Heart right ventricle (tissue), 16 donors: ENCODE measurements around the gene NPBWR2. TPM values are rescaled to one million over a fixed set of nuclear protein-coding genes. Genes with fewer than 3 reads are reported as not detected.

Source experiments
- ATAC-seq, 8 donors: fragments of 200-7000 bp; cut with Tn5 transposase; one replicate each; pipeline ENCODE4 v1.9.1; 2020; ENCODE audit warnings: mild to moderate bottlenecking in 8 of 8, moderate library complexity in 8 of 8, moderate number of reproducible peaks in 1 of 8
- DNase-seq, 2 donors: peaks; one replicate each; pipeline ENCODE4 v3.0.0-alpha.2; 2020
- H3K27ac ChIP-seq, 10 donors: fragments of 200-600 bp; sonication (generic) in 2 of 10; one replicate each; pipeline versions ENCODE4 v1.5.0 to v1.8.0; 2020 to 2022; ENCODE audit warnings: mild to moderate bottlenecking in 3 of 10
- H3K27me3 ChIP-seq, 7 donors: fragments of 200-600 bp; one replicate each; pipeline ENCODE4 v1.8.0; 2021 to 2022; ENCODE audit warnings: mild to moderate bottlenecking in 2 of 7
- H3K36me3 ChIP-seq, 9 donors: fragments of 200-600 bp; sonication (generic) in 1 of 9; one replicate each; pipeline versions ENCODE4 v1.5.0 to v1.8.0; 2020 to 2022; ENCODE audit warnings: mild to moderate bottlenecking in 2 of 9
- H3K4me1 ChIP-seq, 9 donors: fragments of 200-600 bp; sonication (generic) in 1 of 9; one replicate each; pipeline versions ENCODE4 v1.5.0 to v1.8.0; 2020 to 2022; ENCODE audit warnings: mild to moderate bottlenecking in 4 of 9
- H3K4me3 ChIP-seq, 10 donors: fragments of 200-600 bp; sonication (generic) in 2 of 10; one replicate each; pipeline versions ENCODE4 v1.5.0 to v1.8.0; 2020 to 2022; ENCODE audit warnings: mild to moderate bottlenecking in 7 of 10, moderate library complexity in 2 of 10
- H3K9me3 ChIP-seq, 11 donors: fragments of 200-600 bp in 10 of 11; sonication (generic) in 2 of 11; one replicate each; pipeline versions ENCODE4 v1.5.0 to v1.8.0; 2013 to 2022; ENCODE audit warnings: mild to moderate bottlenecking in 2 of 11, control low read depth in 1 of 11, moderate library complexity in 1 of 11
- CTCF ChIP-seq, 9 donors: fragments of 200-600 bp; sonication (generic) in 2 of 9; IDR thresholded peaks; one replicate each; pipeline versions ENCODE4 v1.5.0 to v1.8.0; 2021 to 2022; ENCODE audit warnings: antibody characterized with exemption in 9 of 9, mild to moderate bottlenecking in 5 of 9, moderate library complexity in 1 of 9
- WGBS, 2 donors: extraction: QIAGEN DNeasy Blood & Tissue Kit; methylation state at CpG; one replicate each; pipeline ENCODE4 v1.1.7; 2013; ENCODE audit warnings: inconsistent platforms in 1 of 2; 5-methylcytosine and 5-hydroxymethylcytosine counted together
- intact Hi-C, 10 donors: fragments of 100-400 bp; cut with DNase I; formaldehyde crosslinking; loops; one replicate each; pipeline versions ENCODE4 v1.11.1 to v1.14.2; 2022
- polyA plus RNA-seq, 2 donors: library from polyadenylated mRNA; stranded (reverse); fragments of 200-250 nt; gene quantifications; one replicate each; pipeline ENCODE4 v1.2.3, GENCODE V29; 2013
- total RNA-seq, 10 donors: library from RNA; stranded (reverse); fragmentation: NEBNext Ultra II Directional in 3 of 10; extraction: Animal tissue kit (Norgen Biotek cat#: 25700) in 3 of 10; gene quantifications; one replicate each; pipeline versions ENCODE4 v1.2.1 to v1.2.4, GENCODE V29; 2021 to 2023
- donor health status: Arrhythmogenic right ventricular cardiomyopathy.
- donor health status: ischemic (EF 13 %, LVEDD 7.1; RV severe dilation, severe dysfunction).
- donor health status: healthy with polysubstance abuse.
- donor health status: DM: no; HTN: yes; CAD: no.
- donor health status: DM: no; HTN: no; CAD: no.
- donor health status: ischemic (EF 25% LVEDD 6.9; RV normal size, moderate dysfunction).
- donor health status: ischemic (EF 25% LVEDD 5.7; RV mildly dilated, moderate dysfunction).
- donor health status: healthy.
- donor health status: DM: yes; HTN: yes; CAD: no.
- donor health status: Ischemic cardiomyopathy.
- donor health status: ischemic (EF 35%, LVEDD 5.7; RV mildly dilated, moderate dysfunction).
- donor health status: nonischemic (EF 11% LVEDD 7.7; RV severe dilation, severe dysfunction).
- donor health status: DM: yes; HTN: yes; CAD: no.
- donor health status: PGD.
- donor health status: ischemic (EF 29% LVEDD 5.4; RV normal size, mild dysfunction).
- donor health status: nonischemic (EF 23%, LVEDD 6.1; RV moderate dilation, normal function).

The NPBWR2 gene
- total and polyA plus RNA-seq, 12 donors, result not detected

- H3K27me3 ChIP-seq, result peaks cover 0 to 5% (median 0%) of the 10 kb centered on the region in 7 donors
- H3K36me3 ChIP-seq, result no peaks in the 10 kb centered on the region
- DNase-seq (no peak), ATAC-seq (no peak)
- H3K4me3 ChIP-seq, result no peak overlapping the region
- TF ChIP-seq CTCF (IDR thresholded peaks at IDR 0.05), result no peak
- no peaks in the 10 kb centered on the region for H3K9me3 ChIP-seq
- H3K27ac ChIP-seq, result no peak overlapping the region
- H3K4me1 ChIP-seq, result no peaks in the 10 kb centered on the region
- 80 to 81% methylated on average over 13 of the region's 13 CpGs for WGBS, 2 donors
- intact Hi-C loops, result no loop called here
These were observed 6.5 kb upstream of the NPBWR2 start for GRCh38 chr20:64113796-64114355.

- H3K4me1 ChIP-seq, result no peaks in the 10 kb centered on the region
- no peaks in the 10 kb centered on the region for H3K9me3 ChIP-seq
- H3K36me3 ChIP-seq, result no peaks in the 10 kb centered on the region
- peaks cover 0 to 5% (median 0%) of the 10 kb centered on the region in 7 donors for H3K27me3 ChIP-seq
- DNase-seq (no peak), ATAC-seq (no peak)
- H3K27ac ChIP-seq, result no peak overlapping the region
- 75 to 76% methylated on average over 6 of the region's 6 CpGs for WGBS, 2 donors
- intact Hi-C loops, result no loop called here
- H3K4me3 ChIP-seq, result no peak overlapping the region
- TF ChIP-seq CTCF (IDR thresholded peaks at IDR 0.05), result no peak
These were observed 6.0 kb upstream of the NPBWR2 start for GRCh38 chr20:64113444-64113775.

- peaks cover 0 to 5% (median 0%) of the 10 kb centered on the region in 7 donors for H3K27me3 ChIP-seq
- TF ChIP-seq CTCF (IDR thresholded peaks at IDR 0.05), result no peak
- H3K9me3 ChIP-seq, result no peaks in the 10 kb centered on the region
- no peak overlapping the region for H3K27ac ChIP-seq
- intact Hi-C loops, result no loop called here
- no peak overlapping the region for H3K4me3 ChIP-seq
- no peaks in the 10 kb centered on the region for H3K36me3 ChIP-seq
- 81 to 82% methylated on average over 18 of the region's 18 CpGs for WGBS, 2 donors
- no peak for DNase-seq
- H3K4me1 ChIP-seq, result no peaks in the 10 kb centered on the region
- ATAC-seq, result no peak
These were observed 5.5 kb upstream of the NPBWR2 start for GRCh38 chr20:64112691-64113443.

GRCh38 chr20:64111841-64112641 is 4.7 kb upstream of the NPBWR2 start:
- no peak for TF ChIP-seq CTCF (IDR thresholded peaks at IDR 0.05)
- intact Hi-C loops, result no loop called here
- WGBS, 2 donors, result 77 to 83% methylated on average over 19 of the region's 19 CpGs

More at GRCh38 chr20:64111841-64112641, 4.7 kb upstream of the NPBWR2 start:
- Histone ChIP-seq H3K36me3 (no peaks in the 10 kb centered on the region), H3K4me1 (no peaks in the 10 kb centered on the region), H3K9me3 (no peaks in the 10 kb centered on the region), H3K4me3 (no peak overlapping the region), H3K27me3 (peaks cover 0 to 9% (median 0%) of the 10 kb centered on the region in 7 donors), H3K27ac (no peak overlapping the region)
- no peak for DNase-seq
- ATAC-seq, result no peak
